ENCODE data around the gene MRM3. TPM values are rescaled to one million over a fixed set of nuclear protein-coding genes. Genes with fewer than 3 reads are reported as not detected.
"Not testable (repeated sequence)": the region's sequence is repeated elsewhere in the genome, so short reads cannot be mapped to it uniquely, and the experiment has no call there.

Gene MRM3
- total and polyA plus RNA-seq, 12 donors: 11.6 to 23.7 (median 20.4) TPM

DNA sequence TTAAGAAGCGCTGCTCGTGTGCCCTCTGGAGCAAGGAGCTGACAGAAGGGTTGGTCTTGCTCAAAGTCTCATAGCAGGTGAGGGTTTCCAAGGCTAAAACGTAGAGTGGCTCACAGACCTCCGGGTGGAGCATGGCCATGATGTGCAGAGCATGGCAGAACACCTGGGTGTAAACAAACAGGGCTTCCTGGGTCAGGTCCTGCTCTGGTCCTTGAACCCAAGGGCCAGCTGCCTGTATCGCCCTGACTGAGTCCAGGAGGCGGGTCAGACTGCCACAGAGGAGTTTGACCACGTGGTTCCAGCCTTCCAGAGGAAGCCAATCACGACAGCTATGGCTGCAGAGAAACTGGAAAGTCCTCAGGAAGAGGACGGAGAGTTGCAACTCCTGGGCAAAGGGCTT is 37.2 kb upstream of the MRM3 start:
- Histone ChIP-seq H3K27me3 (no peaks in the 10 kb centered on the region), H3K27ac (no peak overlapping the region), H3K4me1 (peaks cover 0 to 10% (median 3%) of the 10 kb centered on the region in 9 donors), H3K9me3 (no peaks in the 10 kb centered on the region), H3K36me3 (peaks cover 4 to 85% (median 35%) of the 10 kb centered on the region in 9 donors), H3K4me3 (no peak overlapping the region)
- intact Hi-C loops (cut with DNase I): no loop called here
- no peak for ATAC-seq
- 79 to 84% methylated on average over 9 of the region's 9 CpGs for WGBS, 2 donors
- DNase-seq: no peak
- TF ChIP-seq, protein P1, sequence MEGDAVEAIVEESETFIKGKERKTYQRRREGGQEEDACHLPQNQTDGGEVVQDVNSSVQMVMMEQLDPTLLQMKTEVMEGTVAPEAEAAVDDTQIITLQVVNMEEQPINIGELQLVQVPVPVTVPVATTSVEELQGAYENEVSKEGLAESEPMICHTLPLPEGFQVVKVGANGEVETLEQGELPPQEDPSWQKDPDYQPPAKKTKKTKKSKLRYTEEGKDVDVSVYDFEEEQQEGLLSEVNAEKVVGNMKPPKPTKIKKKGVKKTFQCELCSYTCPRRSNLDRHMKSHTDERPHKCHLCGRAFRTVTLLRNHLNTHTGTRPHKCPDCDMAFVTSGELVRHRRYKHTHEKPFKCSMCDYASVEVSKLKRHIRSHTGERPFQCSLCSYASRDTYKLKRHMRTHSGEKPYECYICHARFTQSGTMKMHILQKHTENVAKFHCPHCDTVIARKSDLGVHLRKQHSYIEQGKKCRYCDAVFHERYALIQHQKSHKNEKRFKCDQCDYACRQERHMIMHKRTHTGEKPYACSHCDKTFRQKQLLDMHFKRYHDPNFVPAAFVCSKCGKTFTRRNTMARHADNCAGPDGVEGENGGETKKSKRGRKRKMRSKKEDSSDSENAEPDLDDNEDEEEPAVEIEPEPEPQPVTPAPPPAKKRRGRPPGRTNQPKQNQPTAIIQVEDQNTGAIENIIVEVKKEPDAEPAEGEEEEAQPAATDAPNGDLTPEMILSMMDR (IDR thresholded peaks at IDR 0.05): no peak

DNA sequence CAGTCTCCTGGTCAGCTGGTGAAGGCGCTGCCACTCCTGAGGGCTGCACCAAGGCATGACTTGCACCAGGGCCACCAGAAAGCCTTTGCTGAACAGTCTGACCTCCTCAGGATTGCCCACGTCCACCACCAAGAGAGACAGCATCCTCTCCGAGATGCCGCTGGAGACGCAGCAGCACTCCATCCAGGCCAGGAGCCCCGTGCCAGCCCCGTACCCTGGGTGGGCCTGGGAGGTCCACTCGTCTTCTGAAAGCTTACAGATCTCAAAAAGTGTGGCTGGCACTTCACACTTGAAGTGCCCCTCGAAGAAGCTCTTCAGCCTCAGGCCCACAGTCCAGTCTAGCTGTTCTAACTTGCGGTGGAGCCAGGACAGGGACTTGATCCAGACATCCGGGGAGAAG is 36.7 kb upstream of the MRM3 start:
- ATAC-seq (no peak), DNase-seq (no peak)
- Histone ChIP-seq H3K36me3 (peaks cover 4 to 80% (median 32%) of the 10 kb centered on the region in 9 donors), H3K27ac (no peak overlapping the region), H3K4me1 (peaks cover 0 to 8% (median 7%) of the 10 kb centered on the region in 9 donors), H3K4me3 (no peak overlapping the region), H3K27me3 (no peaks in the 10 kb centered on the region), H3K9me3 (no peaks in the 10 kb centered on the region)
- WGBS, 2 donors: 93 to 96% methylated on average over 11 of the region's 11 CpGs
- intact Hi-C loops (cut with DNase I): no loop called here
- TF ChIP-seq, protein P1 (IDR thresholded peaks at IDR 0.05): no peak

DNA sequence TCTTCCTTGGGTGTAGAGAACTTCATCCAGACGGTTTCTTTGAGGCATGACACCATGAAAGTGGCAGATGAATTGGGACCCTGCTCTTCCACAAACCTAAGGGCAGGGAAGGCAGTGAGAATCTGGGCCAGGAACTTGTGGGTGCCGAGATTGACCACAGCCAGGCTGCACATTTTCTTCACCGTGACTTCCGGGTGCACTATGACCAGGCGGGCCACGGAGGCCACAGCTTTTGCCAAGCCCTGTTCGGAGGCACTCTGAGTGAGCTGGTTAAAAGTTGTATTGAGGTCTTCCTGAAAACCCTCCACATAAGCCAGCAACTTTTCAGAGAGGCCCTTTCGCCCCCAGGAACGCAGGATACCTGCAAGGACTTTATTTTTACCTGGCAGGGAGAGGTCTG is 36.0 kb upstream of the MRM3 start:
- Histone ChIP-seq H3K36me3 (peaks cover 4 to 73% (median 30%) of the 10 kb centered on the region in 9 donors), H3K27ac (no peak overlapping the region), H3K9me3 (no peaks in the 10 kb centered on the region), H3K4me3 (no peak overlapping the region), H3K4me1 (peaks cover under 1 to 16% (median 15%) of the 10 kb centered on the region in 9 donors), H3K27me3 (no peaks in the 10 kb centered on the region)
- DNase-seq (no peak), ATAC-seq (no peak)
- TF ChIP-seq, protein P1 (IDR thresholded peaks at IDR 0.05): no peak
- intact Hi-C loops (cut with DNase I): no loop called here
- 95% methylated on average over 9 of the region's 9 CpGs for WGBS, 2 donors

DNA sequence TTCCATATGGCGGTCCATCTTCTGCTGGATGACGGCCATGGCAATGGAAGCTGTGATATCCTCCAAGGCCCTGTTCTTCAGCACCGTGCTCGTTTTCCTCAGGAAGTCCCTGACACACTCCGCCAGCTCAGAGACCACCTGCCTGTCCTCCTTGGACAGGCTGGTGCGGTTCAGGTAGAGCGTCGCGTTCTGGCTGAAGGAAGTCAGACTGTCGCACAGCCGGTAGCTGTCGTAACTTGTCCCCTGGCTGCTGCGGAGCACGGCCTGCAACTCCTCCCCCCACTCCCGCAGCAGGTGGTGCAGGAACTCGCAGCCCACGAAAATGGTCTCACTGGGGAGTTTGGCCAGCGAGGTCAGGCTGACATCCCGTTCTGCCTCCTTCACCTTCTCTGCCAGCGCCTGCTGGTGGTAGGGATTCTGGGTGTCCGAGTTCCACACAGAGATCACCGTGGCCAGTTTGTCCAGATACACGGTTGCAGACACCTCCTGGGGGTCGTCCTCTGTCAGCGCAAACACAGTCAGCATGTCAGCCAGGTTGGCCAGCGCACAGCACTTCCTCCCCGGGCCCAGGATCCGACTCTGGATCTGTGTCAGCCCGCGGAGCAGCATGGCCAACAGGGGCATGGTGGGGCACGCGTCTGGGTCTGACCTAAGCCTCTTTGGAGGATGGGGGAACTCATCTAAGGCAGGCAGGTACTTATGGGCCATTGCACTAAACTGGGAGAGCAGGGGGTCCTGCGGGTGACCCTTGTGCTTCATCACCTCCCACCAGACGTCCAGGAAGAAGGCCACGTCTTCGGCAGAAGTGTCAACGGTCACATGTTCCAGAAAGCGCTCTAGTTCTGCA is 35.1 kb upstream of the MRM3 start:
- Histone ChIP-seq H3K9me3 (no peaks in the 10 kb centered on the region), H3K27ac (no peak overlapping the region), H3K27me3 (no peaks in the 10 kb centered on the region), H3K4me3 (no peak overlapping the region), H3K36me3 (peaks cover 4 to 64% (median 30%) of the 10 kb centered on the region in 9 donors), H3K4me1 (peaks cover 3 to 22% (median 19%) of the 10 kb centered on the region in 9 donors)
- DNase-seq: no peak
- ATAC-seq: no peak
- intact Hi-C loops (cut with DNase I): no loop called here
- TF ChIP-seq, protein P1 (IDR thresholded peaks at IDR 0.05): no peak
- 91 to 93% methylated on average over 38 of the region's 38 CpGs for WGBS, 2 donors

DNA sequence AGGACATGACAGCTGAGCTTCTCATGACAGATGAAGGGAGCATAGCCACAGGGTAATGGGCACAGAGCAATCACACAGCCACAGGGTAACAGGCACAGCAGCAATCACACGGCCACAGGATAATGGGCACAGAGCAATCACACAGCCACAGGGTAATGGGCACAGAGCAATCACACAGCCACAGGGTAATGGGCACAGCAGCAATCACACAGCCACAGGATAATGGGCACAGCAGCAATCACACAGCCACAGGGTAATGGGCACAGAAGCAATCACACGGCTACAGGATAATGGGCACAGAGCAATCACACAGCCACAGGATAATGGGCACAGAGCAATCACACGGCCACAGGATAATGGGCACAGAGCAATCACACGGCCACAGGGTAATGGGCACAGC is 33.5 kb upstream of the MRM3 start:
- intact Hi-C loops (cut with DNase I); H3K4me3 ChIP-seq; H3K27ac ChIP-seq; DNase-seq; ATAC-seq; H3K9me3 ChIP-seq; H3K27me3 ChIP-seq: not testable (repeated sequence)
- WGBS, 2 donors: 97 to 98% methylated on average over 4 of the region's 4 CpGs
- H3K4me1 ChIP-seq: peaks cover 3 to 28% (median 21%) of the 10 kb centered on the region in 9 donors
- H3K36me3 ChIP-seq: peaks cover 4 to 48% (median 30%) of the 10 kb centered on the region in 9 donors

DNA sequence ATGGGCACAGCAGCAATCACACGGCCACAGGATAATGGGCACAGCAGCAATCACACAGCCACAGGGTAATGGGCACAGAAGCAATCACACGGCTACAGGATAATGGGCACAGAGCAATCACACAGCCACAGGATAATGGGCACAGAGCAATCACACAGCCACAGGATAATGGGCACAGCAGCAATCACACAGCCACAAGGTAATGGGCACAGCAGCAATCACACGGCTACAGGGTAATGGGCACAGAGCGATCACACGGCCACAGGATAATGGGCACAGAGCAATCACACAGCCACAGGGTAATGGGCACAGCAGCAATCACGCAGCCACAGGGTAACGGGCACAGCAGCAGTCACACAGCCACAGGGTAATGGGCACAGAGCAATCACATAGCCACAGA is 32.8 kb upstream of the MRM3 start:
- H3K4me3 ChIP-seq; DNase-seq; H3K27ac ChIP-seq; H3K9me3 ChIP-seq; H3K27me3 ChIP-seq; intact Hi-C loops (cut with DNase I); ATAC-seq: not testable (repeated sequence)
- WGBS, 2 donors: 81 to 83% methylated on average over 7 of the region's 7 CpGs
- Histone ChIP-seq H3K4me1 (peaks cover 3 to 28% (median 21%) of the 10 kb centered on the region in 9 donors), H3K36me3 (peaks cover 4 to 41% (median 30%) of the 10 kb centered on the region in 9 donors)

Measured in heart right ventricle (tissue), 16 donors.